CD14-positive monocyte (primary cell): Measurements from ENCODE around the gene COCH. TPM values are rescaled to one million over a fixed set of nuclear protein-coding genes. Genes with fewer than 3 reads are reported as not detected.
A peak's percentile ranks its signal among the peaks of the same experiment; 100 is the strongest.

Source experiments
- DNase-seq, 3 donors: peaks; one replicate each; pipeline ENCODE4 v3.0.0-alpha.2; 2011 to 2022
- H2AFZ ChIP-seq: 2 replicates; pipeline ENCODE4 v1.6.0; 2012; ENCODE audit warnings: mild to moderate bottlenecking, low read depth, low read length, inconsistent platforms; ENCODE audit not compliant: insufficient read depth, poor library complexity, severe bottlenecking
- H3K27ac ChIP-seq, 2 donors: 1 replicate in 1 of 2; 2 replicates in 1 of 2; pipeline ENCODE4 v1.5.1; 2012 to 2013; ENCODE audit warnings: low read length in 2 of 2, control low read depth in 1 of 2, inconsistent platforms in 1 of 2, low read depth in 1 of 2, mild to moderate bottlenecking in 1 of 2
- H3K27me3 ChIP-seq, 2 donors: one replicate each; pipeline versions ENCODE4 v1.6.0 to v1.6.1; 2011 to 2013; ENCODE audit warnings: low read length in 2 of 2; ENCODE audit not compliant: control insufficient read depth in 2 of 2, insufficient read depth in 2 of 2
- H3K36me3 ChIP-seq, 2 donors: replicated peaks in 1 of 2; 1 replicate in 1 of 2; 2 replicates in 1 of 2; pipeline versions ENCODE4 v1.5.1 to v1.6.1; 2012 to 2013; ENCODE audit warnings: low read length in 2 of 2, control low read depth in 1 of 2, inconsistent platforms in 1 of 2, mild to moderate bottlenecking in 1 of 2; ENCODE audit not compliant: insufficient read depth in 2 of 2, control insufficient read depth in 1 of 2
- H3K4me1 ChIP-seq, 2 donors: 1 replicate in 1 of 2; 2 replicates in 1 of 2; pipeline versions ENCODE4 v1.5.1 to v1.6.1; 2012 to 2013; ENCODE audit warnings: low read length in 2 of 2, control low read depth in 1 of 2, inconsistent platforms in 1 of 2, mild to moderate bottlenecking in 1 of 2, moderate library complexity in 1 of 2; ENCODE audit not compliant: insufficient read depth in 2 of 2, control insufficient read depth in 1 of 2
- H3K4me2 ChIP-seq: replicated peaks from 2 replicates; pipeline ENCODE3; 2012; ENCODE audit warnings: low read length, moderate library complexity, mild to moderate bottlenecking; ENCODE audit not compliant: poor library complexity, severe bottlenecking; ENCODE audit errors: extremely low read depth
- H3K4me3 ChIP-seq, 3 experiments: fragments of 200-600 bp in 1 of 3; sonication (generic) in 1 of 3; replicated peaks in 1 of 3; 1 replicate in 2 of 3; 2 replicates in 1 of 3; pipeline ENCODE4 v1.5.1; 2011 to 2013; ENCODE audit warnings: low read length in 3 of 3, mild to moderate bottlenecking in 3 of 3, control low read depth in 2 of 3, low read depth in 2 of 3, inconsistent platforms in 1 of 3, moderate library complexity in 1 of 3
- H3K79me2 ChIP-seq: 2 replicates; pipeline ENCODE4 v1.6.0; 2012; ENCODE audit warnings: mild to moderate bottlenecking, control low read depth, inconsistent platforms, low read length, moderate library complexity; ENCODE audit not compliant: insufficient read depth
- H3K9ac ChIP-seq: 2 replicates; pipeline ENCODE4 v1.6.0; 2017; ENCODE audit warnings: low read length, mild to moderate bottlenecking; ENCODE audit not compliant: insufficient read depth, poor library complexity, severe bottlenecking
- H3K9me3 ChIP-seq, 2 donors: replicated peaks in 1 of 2; 1 replicate in 1 of 2; 2 replicates in 1 of 2; pipeline versions ENCODE4 v1.5.1 to v1.6.1; 2012 to 2013; ENCODE audit warnings: low read length in 2 of 2, control low read depth in 1 of 2; ENCODE audit not compliant: control insufficient read depth in 1 of 2, insufficient read depth in 1 of 2
- H4K20me1 ChIP-seq: 2 replicates; pipeline ENCODE4 v1.6.0; 2012; ENCODE audit warnings: mild to moderate bottlenecking, low read length, control low read depth, moderate library complexity; ENCODE audit not compliant: insufficient read depth
- H3K27ac Mint-ChIP-seq, 7 donors: one replicate each; pipeline ENCODE4 v1.8.0; 2020; ENCODE audit warnings: mild to moderate bottlenecking in 7 of 7, mixed read lengths in 7 of 7, moderate library complexity in 6 of 7, inconsistent platforms in 2 of 7
- H3K27me3 Mint-ChIP-seq, 3 donors: one replicate each; pipeline ENCODE4 v1.8.0; 2021 to 2022; ENCODE audit warnings: low read depth in 3 of 3, mild to moderate bottlenecking in 3 of 3, mixed read lengths in 3 of 3, moderate library complexity in 3 of 3, inconsistent platforms in 1 of 3
- H3K36me3 Mint-ChIP-seq, 2 donors: one replicate each; pipeline ENCODE4 v1.8.0; 2020; ENCODE audit warnings: mixed read lengths in 2 of 2, inconsistent platforms in 1 of 2, mild to moderate bottlenecking in 1 of 2
- H3K4me1 Mint-ChIP-seq: one replicate; pipeline ENCODE4 v1.8.0; 2020; ENCODE audit warnings: mild to moderate bottlenecking, mixed read lengths
- H3K4me3 Mint-ChIP-seq, 2 donors: one replicate each; pipeline ENCODE4 v1.8.0; 2020; ENCODE audit warnings: mild to moderate bottlenecking in 2 of 2, mixed read lengths in 2 of 2, moderate library complexity in 1 of 2
- H3K9me3 Mint-ChIP-seq, 7 donors: one replicate each; pipeline ENCODE4 v1.8.0; 2020 to 2022; ENCODE audit warnings: mixed read lengths in 7 of 7, mild to moderate bottlenecking in 6 of 7, moderate library complexity in 6 of 7, inconsistent platforms in 2 of 7
- WGBS: methylation state at CpG from one replicate; pipeline ENCODE4 v1.1.5; 2013; ENCODE audit warnings: missing lambda C conversion rate; ENCODE audit not compliant: insufficient coverage; 5-methylcytosine and 5-hydroxymethylcytosine counted together
- intact Hi-C, 2 donors: fragments of 100-400 bp; cut with micrococcal nuclease; formaldehyde crosslinking; loops; one replicate each; pipeline versions ENCODE4 v1.15.0 to v1.15.1; 2023
- polyA plus RNA-seq, 3 donors: library from polyadenylated mRNA; depleted of rRNA in 1 of 3; unstranded in 2 of 3; stranded (reverse) in 1 of 3; fragments of 300-500 nt in 2 of 3; fragments of >200 nt in 1 of 3; fragmentation: Illumina TruSeq in 2 of 3; gene quantifications; 1 replicate in 2 of 3; 2 replicates in 1 of 3; pipeline ENCODE4 v1.2.3, GENCODE V29; 2012 to 2021
- TF ChIP-seq, protein P1 (sequence below): fragments of 200-600 bp; IDR thresholded peaks from one replicate; pipeline ENCODE4 v1.8.0; 2022; ENCODE audit warnings: antibody characterized with exemption, mild to moderate bottlenecking

COCH gene
- polyA plus RNA-seq, 3 donors, result 0.48 to 2.0 (median 0.87) TPM

DNA sequence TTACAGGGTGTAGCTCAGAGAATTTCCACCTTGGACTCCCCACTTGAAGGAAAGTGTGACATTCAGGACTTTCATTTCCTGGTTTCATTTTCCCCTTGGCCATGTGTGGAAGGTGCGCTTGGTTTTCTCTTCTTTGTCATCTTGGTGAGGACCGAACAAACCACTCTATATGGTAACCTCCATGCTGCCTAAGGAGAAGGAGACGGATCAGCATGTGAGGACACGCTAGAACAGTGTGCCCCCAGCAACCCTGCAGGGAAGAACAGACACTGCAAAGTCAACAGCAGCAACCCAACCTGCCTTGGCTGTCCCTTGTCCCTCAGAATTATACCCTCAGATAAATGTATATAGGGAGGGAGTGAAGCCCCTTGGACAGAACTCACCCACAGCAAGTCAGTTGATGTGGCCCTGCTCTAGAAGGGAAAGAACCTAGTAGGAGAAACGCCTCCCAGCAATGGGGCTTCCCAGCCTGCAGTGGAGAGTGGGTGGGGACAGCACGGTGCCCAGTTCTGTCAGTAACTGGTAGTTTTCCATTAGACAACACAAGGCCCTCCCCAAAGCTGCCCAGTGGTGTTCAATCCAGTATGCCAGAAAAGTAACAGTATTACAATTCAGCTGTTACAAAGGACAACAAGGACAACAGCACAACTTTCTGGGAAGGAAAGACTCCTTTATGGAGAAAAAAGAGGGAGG lies 18.9 kb upstream of the COCH start:
- no peak overlapping the region for H3K4me3 ChIP-seq
- H3K27ac Mint-ChIP-seq, result no peak overlapping the region
- TF ChIP-seq, protein P1, sequence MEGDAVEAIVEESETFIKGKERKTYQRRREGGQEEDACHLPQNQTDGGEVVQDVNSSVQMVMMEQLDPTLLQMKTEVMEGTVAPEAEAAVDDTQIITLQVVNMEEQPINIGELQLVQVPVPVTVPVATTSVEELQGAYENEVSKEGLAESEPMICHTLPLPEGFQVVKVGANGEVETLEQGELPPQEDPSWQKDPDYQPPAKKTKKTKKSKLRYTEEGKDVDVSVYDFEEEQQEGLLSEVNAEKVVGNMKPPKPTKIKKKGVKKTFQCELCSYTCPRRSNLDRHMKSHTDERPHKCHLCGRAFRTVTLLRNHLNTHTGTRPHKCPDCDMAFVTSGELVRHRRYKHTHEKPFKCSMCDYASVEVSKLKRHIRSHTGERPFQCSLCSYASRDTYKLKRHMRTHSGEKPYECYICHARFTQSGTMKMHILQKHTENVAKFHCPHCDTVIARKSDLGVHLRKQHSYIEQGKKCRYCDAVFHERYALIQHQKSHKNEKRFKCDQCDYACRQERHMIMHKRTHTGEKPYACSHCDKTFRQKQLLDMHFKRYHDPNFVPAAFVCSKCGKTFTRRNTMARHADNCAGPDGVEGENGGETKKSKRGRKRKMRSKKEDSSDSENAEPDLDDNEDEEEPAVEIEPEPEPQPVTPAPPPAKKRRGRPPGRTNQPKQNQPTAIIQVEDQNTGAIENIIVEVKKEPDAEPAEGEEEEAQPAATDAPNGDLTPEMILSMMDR, result no peak
- peaks cover 9 to 10% of the 10 kb centered on the region in 2 donors for H3K4me1 ChIP-seq
- H3K9ac ChIP-seq, result no peak overlapping the region
- H3K9me3 ChIP-seq, result no peaks in the 10 kb centered on the region
- intact Hi-C loops, result no loop called here
- no peaks in the 10 kb centered on the region for H3K27me3 ChIP-seq
- no peaks in the 10 kb centered on the region for H3K36me3 ChIP-seq
- no peaks in the 10 kb centered on the region for H3K36me3 Mint-ChIP-seq
- no peaks in the 10 kb centered on the region for H4K20me1 ChIP-seq
- H3K27me3 Mint-ChIP-seq, result peaks cover 0 to 5% (median 0%) of the 10 kb centered on the region in 3 donors
- peaks cover 20% of the 10 kb centered on the region for H3K4me1 Mint-ChIP-seq
- H3K4me3 Mint-ChIP-seq, result no peak overlapping the region
- no peak overlapping the region for H2AFZ ChIP-seq
- no peak overlapping the region for H3K27ac ChIP-seq
- H3K9me3 Mint-ChIP-seq, result peaks cover 0 to 14% (median 6%) of the 10 kb centered on the region in 7 donors
- DNase-seq, result no peak
- H3K4me2 ChIP-seq, result no peak overlapping the region
- no peaks in the 10 kb centered on the region for H3K79me2 ChIP-seq
- WGBS, result 93% methylated on average over 3 of the region's 6 CpGs

DNA sequence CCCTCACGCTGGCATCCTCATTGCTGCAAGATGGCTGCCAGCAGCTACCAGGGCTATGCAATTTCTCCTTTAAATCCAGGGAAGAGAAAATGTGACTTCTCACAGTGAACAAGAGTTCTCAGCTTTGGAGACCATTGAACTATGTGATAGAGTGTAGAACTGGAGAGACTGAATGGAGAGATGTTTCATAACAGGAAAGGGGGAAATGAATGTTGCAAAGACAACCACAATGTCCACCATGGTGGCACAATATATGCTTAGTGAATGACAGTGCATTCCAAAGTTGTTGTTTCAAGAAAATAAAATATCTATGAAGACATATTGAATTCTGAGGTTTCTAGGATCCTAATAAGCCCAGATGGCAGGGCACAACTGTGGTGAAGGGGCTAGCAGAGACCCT lies 13.2 kb upstream of the COCH start:
- H3K36me3 Mint-ChIP-seq, result no peaks in the 10 kb centered on the region
- Histone ChIP-seq H4K20me1 (no peaks in the 10 kb centered on the region), H3K9me3 (no peaks in the 10 kb centered on the region), H3K4me2 (peak overlapping the region; percentile 38), H3K4me3 (peak overlapping the region in 1 of 3 experiments; percentile 0), H3K4me1 (peaks cover 39 to 41% of the 10 kb centered on the region in 2 donors), H3K27ac (peak overlapping the region; percentile 41 to 71), H3K36me3 (no peaks in the 10 kb centered on the region), H3K79me2 (no peaks in the 10 kb centered on the region), H3K9ac (no peak overlapping the region), H3K27me3 (no peaks in the 10 kb centered on the region), H2AFZ (peak overlapping the region; percentile 38)
- peak; percentile 25 to 52 (median 27) for DNase-seq
- H3K9me3 Mint-ChIP-seq, result peaks cover 3 to 25% (median 9%) of the 10 kb centered on the region in 7 donors
- intact Hi-C loops, result no loop called here
- peak overlapping the region in 1 of 2 donors; percentile 40 for H3K4me3 Mint-ChIP-seq
- H3K27me3 Mint-ChIP-seq, result no peaks in the 10 kb centered on the region
- H3K4me1 Mint-ChIP-seq, result peaks cover 40% of the 10 kb centered on the region
- WGBS, result no CpG with 5 or more reads among the region's 1 CpG
- TF ChIP-seq, protein P1, result no peak
- H3K27ac Mint-ChIP-seq, result peak overlapping the region; percentile 61 to 93 (median 73)
